Liver (tissue), 3 donors: ENCODE data around the gene SALL3.

ENCODE experiments used
- CTCF ChIP-seq: fragments of 150-350 bp; IDR thresholded peaks from 2 replicates; pipeline ENCODE4 v1.5.1; 2017; ENCODE audit warnings: improper control_type of control experiment, low read depth, low read length; ENCODE audit not compliant: missing input control
- GABPA ChIP-seq, 2 donors: IDR thresholded peaks in 1 of 2; conservative IDR thresholded peaks in 1 of 2; 2 replicates each; pipeline ENCODE4 v1.6.1; 2016; ENCODE audit warnings: antibody characterized with exemption in 2 of 2, mild to moderate bottlenecking in 1 of 2, moderate library complexity in 1 of 2
- JUND ChIP-seq, 2 donors: IDR thresholded peaks; 2 replicates each; pipeline ENCODE4 v1.6.1; 2016; ENCODE audit warnings: antibody characterized with exemption in 2 of 2
- RAD21 ChIP-seq, 2 donors: IDR thresholded peaks; 2 replicates each; pipeline ENCODE4 v1.6.1; 2016; ENCODE audit warnings: antibody characterized with exemption in 2 of 2, mild to moderate bottlenecking in 2 of 2
- RXRA ChIP-seq, 2 donors: IDR thresholded peaks; 2 replicates each; pipeline ENCODE4 v1.6.1; 2017 to 2018; ENCODE audit warnings: antibody characterized with exemption in 2 of 2, mild to moderate bottlenecking in 1 of 2
- SP1 ChIP-seq: IDR thresholded peaks from 2 replicates; pipeline ENCODE4 v1.6.1; 2018; ENCODE audit warnings: antibody characterized with exemption, mild to moderate bottlenecking
- YY1 ChIP-seq: IDR thresholded peaks from 2 replicates; pipeline ENCODE4 v1.6.1; 2016; ENCODE audit warnings: antibody characterized with exemption, mild to moderate bottlenecking
- TF ChIP-seq, protein P1 (sequence below): IDR thresholded peaks from 2 replicates; pipeline ENCODE4 v1.6.1; 2016; ENCODE audit warnings: antibody characterized with exemption
- TF ChIP-seq, protein P2 (sequence below): IDR thresholded peaks from 2 replicates; pipeline ENCODE4 v1.6.1; 2016; ENCODE audit warnings: antibody characterized with exemption, mild to moderate bottlenecking
- TF ChIP-seq, protein P3 (sequence below): IDR thresholded peaks from 2 replicates; pipeline ENCODE4 v1.6.1; 2016; ENCODE audit warnings: antibody characterized with exemption
- donor health status: healthy.
- donor health status: healthy.

DNA sequence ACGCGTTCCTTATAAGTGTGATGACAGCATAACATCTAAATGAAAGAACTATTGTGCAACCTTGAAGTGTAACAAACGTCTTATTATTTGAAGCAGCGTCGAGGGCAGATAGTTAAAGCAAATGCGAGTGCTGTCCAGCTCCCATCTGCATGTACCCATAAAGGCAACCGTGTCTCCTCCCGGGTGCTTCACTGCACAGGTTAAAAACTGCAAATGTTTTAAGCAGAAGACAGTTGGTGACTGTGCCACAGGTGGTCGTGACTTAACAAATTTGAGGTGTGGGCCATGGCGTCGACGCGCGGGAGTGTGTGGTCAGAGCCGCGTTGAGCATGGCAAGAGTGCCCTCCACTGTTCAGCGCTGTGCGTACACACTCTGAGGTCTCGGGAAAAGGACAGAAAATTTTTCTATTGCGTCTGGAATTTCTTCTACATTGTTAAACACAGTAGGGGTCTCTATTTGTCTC lies 6.4 kb downstream of the SALL3 start:
- TF ChIP-seq CTCF (peak; percentile 29), JUND (IDR thresholded peaks at IDR 0.05) (no peak), RAD21 (IDR thresholded peaks at IDR 0.05) (peak; percentile 64 to 66), SP1 (no peak), RXRA (IDR thresholded peaks at IDR 0.05) (no peak), YY1 (no peak), GABPA (IDR thresholded peaks at IDR 0.05 in 1 of 2, conservative IDR thresholded peaks at IDR 0.05 in 1 of 2) (no peak)
- TF ChIP-seq, protein P1, sequence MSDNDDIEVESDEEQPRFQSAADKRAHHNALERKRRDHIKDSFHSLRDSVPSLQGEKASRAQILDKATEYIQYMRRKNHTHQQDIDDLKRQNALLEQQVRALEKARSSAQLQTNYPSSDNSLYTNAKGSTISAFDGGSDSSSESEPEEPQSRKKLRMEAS: no peak
- TF ChIP-seq, protein P2, sequence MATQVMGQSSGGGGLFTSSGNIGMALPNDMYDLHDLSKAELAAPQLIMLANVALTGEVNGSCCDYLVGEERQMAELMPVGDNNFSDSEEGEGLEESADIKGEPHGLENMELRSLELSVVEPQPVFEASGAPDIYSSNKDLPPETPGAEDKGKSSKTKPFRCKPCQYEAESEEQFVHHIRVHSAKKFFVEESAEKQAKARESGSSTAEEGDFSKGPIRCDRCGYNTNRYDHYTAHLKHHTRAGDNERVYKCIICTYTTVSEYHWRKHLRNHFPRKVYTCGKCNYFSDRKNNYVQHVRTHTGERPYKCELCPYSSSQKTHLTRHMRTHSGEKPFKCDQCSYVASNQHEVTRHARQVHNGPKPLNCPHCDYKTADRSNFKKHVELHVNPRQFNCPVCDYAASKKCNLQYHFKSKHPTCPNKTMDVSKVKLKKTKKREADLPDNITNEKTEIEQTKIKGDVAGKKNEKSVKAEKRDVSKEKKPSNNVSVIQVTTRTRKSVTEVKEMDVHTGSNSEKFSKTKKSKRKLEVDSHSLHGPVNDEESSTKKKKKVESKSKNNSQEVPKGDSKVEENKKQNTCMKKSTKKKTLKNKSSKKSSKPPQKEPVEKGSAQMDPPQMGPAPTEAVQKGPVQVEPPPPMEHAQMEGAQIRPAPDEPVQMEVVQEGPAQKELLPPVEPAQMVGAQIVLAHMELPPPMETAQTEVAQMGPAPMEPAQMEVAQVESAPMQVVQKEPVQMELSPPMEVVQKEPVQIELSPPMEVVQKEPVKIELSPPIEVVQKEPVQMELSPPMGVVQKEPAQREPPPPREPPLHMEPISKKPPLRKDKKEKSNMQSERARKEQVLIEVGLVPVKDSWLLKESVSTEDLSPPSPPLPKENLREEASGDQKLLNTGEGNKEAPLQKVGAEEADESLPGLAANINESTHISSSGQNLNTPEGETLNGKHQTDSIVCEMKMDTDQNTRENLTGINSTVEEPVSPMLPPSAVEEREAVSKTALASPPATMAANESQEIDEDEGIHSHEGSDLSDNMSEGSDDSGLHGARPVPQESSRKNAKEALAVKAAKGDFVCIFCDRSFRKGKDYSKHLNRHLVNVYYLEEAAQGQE: no peak
- TF ChIP-seq, protein P3, sequence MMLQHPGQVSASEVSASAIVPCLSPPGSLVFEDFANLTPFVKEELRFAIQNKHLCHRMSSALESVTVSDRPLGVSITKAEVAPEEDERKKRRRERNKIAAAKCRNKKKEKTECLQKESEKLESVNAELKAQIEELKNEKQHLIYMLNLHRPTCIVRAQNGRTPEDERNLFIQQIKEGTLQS: no peak
